Measurements from ENCODE around the gene ADD2. TPM values are rescaled to one million over a fixed set of nuclear protein-coding genes. Genes with fewer than 3 reads are reported as not detected.

ADD2 gene
- total RNA-seq, 6 experiments from 2014 or later = not detected

DNA sequence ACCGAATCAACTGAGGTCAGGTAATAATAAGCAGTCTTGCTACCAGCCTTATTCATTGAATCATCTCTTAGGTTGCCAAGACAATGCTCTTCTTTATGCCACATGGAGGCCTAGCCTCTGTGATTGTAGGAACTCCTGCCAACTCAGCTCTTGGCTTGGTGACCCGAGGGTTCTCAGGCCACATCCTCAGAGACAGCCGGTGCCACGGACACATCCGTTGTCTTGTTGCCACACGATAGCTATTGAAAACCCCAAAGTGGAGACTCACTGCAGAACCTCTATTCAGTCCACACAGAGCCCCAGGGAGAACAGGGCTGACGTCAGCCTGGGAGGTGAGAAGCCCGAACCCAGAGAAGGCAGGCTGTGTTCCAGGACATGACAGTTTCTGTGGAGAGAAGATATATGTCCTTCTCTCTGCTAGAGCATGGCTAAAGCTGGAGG, 160.9 kb downstream of the ADD2 start:
- Mint-ChIP-seq H3K9me3 (no peaks in the 10 kb centered on the region), H3K36me3 (ENCODE audit: low read depth) (no peaks in the 10 kb centered on the region), H3K4me3 (no peak overlapping the region), H3K27ac (peak overlapping the region; percentile 20; the same call in 1 of the 2 replicates), H3K4me1 (ENCODE audit: low read depth) (no peaks in the 10 kb centered on the region), H3K27me3 (ENCODE audit: insufficient read depth) (peaks cover 20% of the 10 kb centered on the region)
- peak; percentile 13 for DNase-seq
- TF ChIP-seq, protein P1, sequence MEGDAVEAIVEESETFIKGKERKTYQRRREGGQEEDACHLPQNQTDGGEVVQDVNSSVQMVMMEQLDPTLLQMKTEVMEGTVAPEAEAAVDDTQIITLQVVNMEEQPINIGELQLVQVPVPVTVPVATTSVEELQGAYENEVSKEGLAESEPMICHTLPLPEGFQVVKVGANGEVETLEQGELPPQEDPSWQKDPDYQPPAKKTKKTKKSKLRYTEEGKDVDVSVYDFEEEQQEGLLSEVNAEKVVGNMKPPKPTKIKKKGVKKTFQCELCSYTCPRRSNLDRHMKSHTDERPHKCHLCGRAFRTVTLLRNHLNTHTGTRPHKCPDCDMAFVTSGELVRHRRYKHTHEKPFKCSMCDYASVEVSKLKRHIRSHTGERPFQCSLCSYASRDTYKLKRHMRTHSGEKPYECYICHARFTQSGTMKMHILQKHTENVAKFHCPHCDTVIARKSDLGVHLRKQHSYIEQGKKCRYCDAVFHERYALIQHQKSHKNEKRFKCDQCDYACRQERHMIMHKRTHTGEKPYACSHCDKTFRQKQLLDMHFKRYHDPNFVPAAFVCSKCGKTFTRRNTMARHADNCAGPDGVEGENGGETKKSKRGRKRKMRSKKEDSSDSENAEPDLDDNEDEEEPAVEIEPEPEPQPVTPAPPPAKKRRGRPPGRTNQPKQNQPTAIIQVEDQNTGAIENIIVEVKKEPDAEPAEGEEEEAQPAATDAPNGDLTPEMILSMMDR (IDR thresholded peaks at IDR 0.05) = no peak

Other genes with a start within 250 kb of the ADD2 start
- gene TGFA, start 214.4 kb downstream of the ADD2 start, total RNA-seq (2021; fragmentation: NEBNext Ultra II Directional; extraction: Animal tissue kit (Norgen Biotek cat#: 25700)) = under 1 TPM in 3 of 6 experiments, not detected in 3; 0.05 to 0.38 (median 0.26) TPM
- gene FIGLA, start 22.4 kb upstream of the ADD2 start, total RNA-seq (2021; fragmentation: NEBNext Ultra II Directional; extraction: Animal tissue kit (Norgen Biotek cat#: 25700)) = not detected
- gene CLEC4F, start 52.4 kb upstream of the ADD2 start, total RNA-seq (2021; fragmentation: NEBNext Ultra II Directional; extraction: Animal tissue kit (Norgen Biotek cat#: 25700)) = not detected
- not detected for gene CD207, start 67.6 kb upstream of the ADD2 start, total RNA-seq (2021; fragmentation: NEBNext Ultra II Directional; extraction: Animal tissue kit (Norgen Biotek cat#: 25700))
- 1 to 10 TPM; 1.1 to 2.8 (median 1.4) TPM for gene VAX2, start 132.4 kb upstream of the ADD2 start, total RNA-seq (2021; fragmentation: NEBNext Ultra II Directional; extraction: Animal tissue kit (Norgen Biotek cat#: 25700))
- under 1 TPM in 3 of 6 experiments, not detected in 3; 0.22 to 0.66 (median 0.57) TPM for gene ATP6V1B1, start 167.7 kb upstream of the ADD2 start, total RNA-seq (2021; fragmentation: NEBNext Ultra II Directional; extraction: Animal tissue kit (Norgen Biotek cat#: 25700))
- gene ANKRD53, start 210.4 kb upstream of the ADD2 start, total RNA-seq (2021; fragmentation: NEBNext Ultra II Directional; extraction: Animal tissue kit (Norgen Biotek cat#: 25700)) = 1 to 10 TPM in 3 of 6 experiments, under 1 TPM in 3; 0.64 to 1.1 (median 0.85) TPM
- 100 to 1,000 TPM in 3 of 6 experiments, 10 to 100 TPM in 3; 91.6 to 129 (median 103) TPM for gene TEX261, start 226.7 kb upstream of the ADD2 start, total RNA-seq (2021; fragmentation: NEBNext Ultra II Directional; extraction: Animal tissue kit (Norgen Biotek cat#: 25700))